Measurements from ENCODE around the gene TGM4.

The TGM4 gene

DNA sequence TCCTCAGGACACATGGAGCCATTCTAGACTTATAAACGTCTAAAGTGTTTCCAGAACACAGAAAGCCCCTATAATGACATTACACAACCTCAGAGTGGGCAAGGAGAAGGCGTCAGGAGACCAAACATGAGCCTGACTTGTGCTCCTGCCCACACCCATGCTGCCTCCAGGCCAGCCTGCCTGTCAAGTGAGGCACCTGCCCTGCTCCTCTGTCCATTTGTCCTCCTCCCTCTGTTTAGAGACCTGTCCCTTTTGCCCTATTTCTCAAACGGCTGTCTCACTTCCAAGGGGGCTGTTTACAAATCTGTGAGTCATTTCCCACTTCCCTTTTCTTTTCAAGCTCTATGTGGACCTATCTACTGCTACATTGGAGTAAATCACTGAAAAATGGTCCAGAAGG is 80.6 kb downstream of the TGM4 start:
- no peak for DNase-seq (ENCODE audit: low read depth)

- no peak for DNase-seq (ENCODE audit: low read depth)
Observed at GRCh38 chr3:44955917-44956316, 81.5 kb downstream of the TGM4 start.

- no peak for DNase-seq (ENCODE audit: low read depth)
Observed at GRCh38 chr3:44957986-44958385, 83.6 kb downstream of the TGM4 start.

DNA sequence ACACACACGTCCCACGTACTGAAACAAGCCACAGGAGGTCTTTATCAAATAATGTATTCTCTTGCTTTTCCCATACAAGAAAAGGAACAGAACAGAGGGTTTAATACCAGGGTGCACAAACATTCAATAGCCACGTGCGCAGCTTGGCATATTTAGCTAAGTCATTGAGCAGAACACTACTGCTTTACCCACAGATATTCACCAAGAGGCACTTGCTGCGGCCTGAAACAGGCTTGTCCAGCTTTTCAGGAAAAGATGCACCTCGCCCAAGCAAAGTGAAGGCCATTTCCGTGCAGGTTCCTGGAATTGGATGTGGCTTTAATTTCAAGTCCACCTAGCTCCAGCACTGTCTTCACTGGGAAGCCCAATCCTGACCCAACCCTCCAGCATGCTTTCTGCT is 84.0 kb downstream of the TGM4 start:
- DNase-seq (ENCODE audit: low read depth) = no peak

- no peak for DNase-seq (ENCODE audit: low read depth)
Observed at GRCh38 chr3:44960387-44961026, 86.1 kb downstream of the TGM4 start.

DNA sequence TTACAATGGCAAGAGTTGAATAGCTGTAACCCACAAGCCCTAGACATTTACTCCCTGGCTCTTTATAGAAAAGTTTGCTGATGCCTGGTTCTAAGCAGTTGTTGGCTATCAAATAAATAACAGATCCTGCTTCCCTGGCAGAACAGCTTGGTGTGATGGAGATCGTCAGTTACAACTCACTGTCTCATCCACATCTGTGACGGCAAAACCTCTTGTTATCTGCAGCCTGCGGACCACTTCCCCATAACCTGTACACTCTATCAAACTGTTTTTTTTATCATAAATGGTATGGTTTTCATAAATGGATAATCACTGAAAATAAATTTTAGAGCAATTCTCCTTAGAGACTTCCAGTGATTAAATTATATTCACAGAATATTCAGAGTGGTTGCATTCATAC is 87.5 kb downstream of the TGM4 start:
- DNase-seq (ENCODE audit: low read depth) = no peak

DNA sequence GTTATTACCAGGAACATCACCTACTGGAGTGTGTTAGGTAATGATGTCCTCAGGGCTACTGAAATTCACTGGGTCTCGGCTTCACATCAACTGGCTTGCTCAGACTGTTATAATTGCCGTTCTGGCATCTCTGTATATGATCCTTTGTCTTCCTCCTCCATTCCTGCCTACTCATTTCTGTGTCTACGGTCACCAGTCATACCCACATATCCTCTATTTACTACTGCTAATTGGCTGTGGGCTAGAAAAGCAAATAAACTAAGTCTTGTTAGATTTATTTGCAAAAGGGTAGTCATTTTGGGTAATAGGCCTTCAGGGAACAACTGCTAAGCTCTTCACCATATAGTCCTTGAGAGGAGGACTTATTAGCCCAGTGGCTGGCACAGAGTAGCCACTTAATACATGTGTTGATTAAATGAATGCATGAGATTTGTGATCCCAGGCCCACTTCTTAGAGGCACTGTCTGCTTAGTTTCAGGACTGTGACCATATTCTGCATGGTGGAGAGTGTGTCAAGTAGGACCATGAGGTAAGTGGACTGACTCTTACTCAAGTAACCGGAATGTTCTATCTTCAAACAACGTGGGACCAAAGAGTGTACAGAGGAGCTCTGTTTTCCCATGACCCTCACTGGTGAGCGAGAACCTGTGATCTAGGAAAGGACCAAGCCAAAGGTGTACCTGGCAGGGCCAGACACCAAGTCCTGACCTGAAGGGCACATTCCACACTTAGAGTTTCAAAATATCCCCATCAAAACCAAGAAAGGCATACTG is 88.4 kb downstream of the TGM4 start:
- DNase-seq (ENCODE audit: low read depth) = no peak

DNA sequence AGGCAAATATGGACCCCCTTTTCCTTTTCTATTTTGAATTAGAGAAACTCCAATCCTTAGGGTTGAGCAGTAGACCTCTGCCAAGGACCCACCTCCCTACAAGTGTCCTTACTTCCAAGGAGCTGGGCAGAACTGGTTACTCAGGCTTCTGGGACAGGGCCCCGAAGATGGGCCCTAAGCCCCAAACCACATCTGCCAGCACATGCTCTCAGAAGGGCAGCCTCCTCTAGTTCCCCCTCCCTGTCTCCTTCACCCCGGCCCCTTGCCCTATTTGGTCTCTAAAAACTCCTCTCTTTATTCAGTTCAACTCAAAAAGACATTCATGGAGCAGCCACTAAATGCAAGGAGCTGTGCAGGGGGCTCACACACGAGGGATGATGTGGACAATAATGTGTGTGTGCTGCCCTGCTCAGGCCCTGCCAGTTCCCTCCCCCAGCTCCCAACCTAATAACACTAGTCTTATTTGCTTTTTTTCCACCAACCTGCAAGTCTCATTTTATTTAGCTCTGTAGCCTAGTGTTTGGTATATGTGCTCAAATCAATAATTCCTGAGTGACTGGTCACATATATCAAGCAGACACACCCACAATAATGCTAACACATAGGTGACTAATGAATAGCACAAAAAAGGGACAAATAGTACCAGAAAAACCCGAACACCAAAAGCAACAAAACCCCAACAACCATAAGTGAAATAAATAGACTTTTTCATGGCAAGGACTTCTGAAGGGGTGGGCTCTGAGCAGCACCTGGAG is 89.3 kb downstream of the TGM4 start:
- no peak for DNase-seq (ENCODE audit: low read depth)
